ENCODE measurements around the gene TSPAN15.

The TSPAN15 gene

DNA sequence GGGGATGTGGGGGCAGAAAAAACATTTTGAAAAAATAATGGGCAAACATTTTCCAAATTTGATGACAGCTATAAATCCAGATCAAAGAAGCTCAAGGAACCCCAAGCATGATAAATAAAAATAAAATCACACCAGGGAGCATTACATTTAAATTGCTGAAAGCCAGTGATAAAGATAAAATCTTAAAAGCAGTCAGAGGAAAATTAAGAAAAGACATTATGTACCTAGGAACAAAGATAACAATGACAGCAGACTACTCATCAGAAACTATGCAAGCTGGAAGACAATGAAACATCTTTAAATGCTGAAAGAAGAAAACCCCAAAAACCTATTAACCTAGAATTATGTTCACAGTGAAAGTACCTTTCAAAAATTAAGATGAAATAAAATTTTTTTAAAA is 98.7 kb downstream of the TSPAN15 start:
- DNase-seq (ENCODE audit: low read depth, low spot score): no peak

DNA sequence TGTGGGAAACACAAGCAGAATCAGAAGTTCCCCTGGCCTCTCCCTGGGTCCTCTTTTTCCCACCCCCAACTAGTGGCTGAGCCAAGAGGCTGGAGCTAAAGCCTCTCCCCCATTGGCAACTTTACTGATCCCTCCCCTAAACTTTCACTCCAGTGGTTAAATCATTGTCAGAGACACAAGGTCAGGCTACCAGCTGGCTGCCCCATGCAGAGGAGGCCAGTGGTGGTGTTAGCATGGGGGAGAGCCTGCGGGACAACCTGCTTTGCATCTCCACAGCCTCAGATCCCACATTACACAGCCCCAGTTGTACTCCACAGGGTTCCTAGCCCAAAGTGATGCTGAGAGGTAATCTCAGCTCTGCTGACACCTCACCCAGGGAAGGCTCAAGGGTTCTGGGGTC is 101.0 kb downstream of the TSPAN15 start:
- DNase-seq (ENCODE audit: low read depth, low spot score): no peak

DNA sequence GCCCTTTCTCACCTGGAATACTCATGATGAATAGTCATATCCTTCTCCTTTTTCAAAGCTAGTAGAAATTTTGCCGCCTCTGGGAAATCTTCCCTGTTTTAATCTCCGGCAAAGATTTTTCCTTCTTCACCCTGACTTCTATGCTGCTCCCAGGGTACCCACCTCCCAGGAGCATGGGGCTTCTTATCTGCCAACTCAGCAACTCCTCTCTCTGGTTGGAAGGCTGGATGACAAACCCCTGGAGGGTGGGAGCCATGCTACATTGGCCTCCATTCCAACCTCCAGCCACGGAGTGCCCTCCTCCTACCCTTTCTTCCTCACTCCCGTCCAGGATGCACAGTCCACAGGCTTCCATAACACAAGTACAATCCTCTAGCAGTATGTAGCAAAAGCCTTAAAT is 102.1 kb downstream of the TSPAN15 start:
- no peak for DNase-seq (ENCODE audit: low read depth, low spot score)

DNA sequence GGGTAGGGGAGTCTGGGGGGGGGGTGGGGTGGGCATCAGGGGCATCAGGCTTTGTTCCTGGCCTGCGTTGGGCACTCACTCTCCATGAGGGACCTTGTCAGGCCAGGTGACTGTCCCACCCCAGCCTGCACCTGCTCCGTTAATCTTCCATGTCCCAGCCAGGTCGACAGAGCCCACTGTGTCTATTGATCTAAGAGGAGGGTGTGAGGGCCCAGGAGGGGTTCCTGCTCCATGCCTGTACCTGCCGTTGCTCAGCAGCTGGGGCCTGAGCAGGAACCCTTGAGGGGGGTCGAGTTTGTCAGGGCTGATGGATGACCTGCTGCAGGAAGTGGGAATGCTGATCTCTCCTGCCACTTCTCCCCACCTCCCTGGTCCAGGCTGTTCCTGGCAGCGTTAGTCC is 103.3 kb downstream of the TSPAN15 start:
- DNase-seq (ENCODE audit: low read depth, low spot score): no peak
